ENCODE results near the gene CDH4.

Gene CDH4

GRCh38 chr20:61508301-61509096, 256.4 kb downstream of the CDH4 start:
- no peaks in the 10 kb centered on the region for H3K4me1 ChIP-seq (ENCODE audit: control insufficient read depth in 1 of 2, insufficient read depth in 2 of 2, low read length in 2 of 2)
- no peaks in the 10 kb centered on the region for H3K9me3 ChIP-seq (ENCODE audit: control insufficient read depth in 1 of 2, low read length in 2 of 2)
- H3K36me3 ChIP-seq (ENCODE audit: control insufficient read depth in 1 of 2, insufficient read depth in 2 of 2, low read length in 2 of 2) = no peaks in the 10 kb centered on the region
- H3K27me3 ChIP-seq (ENCODE audit: control insufficient read depth in 1 of 2, insufficient read depth in 2 of 2, low read length in 2 of 2) = no peaks in the 10 kb centered on the region
- no peak overlapping the region for H3K9ac ChIP-seq (ENCODE audit: low read depth in 1 of 2, low read length in 2 of 2)
- H3K4me3 ChIP-seq (ENCODE audit: low read depth in 1 of 2, low read length in 2 of 2) = no peak overlapping the region
- no peak overlapping the region for H3K27ac ChIP-seq (ENCODE audit: low read depth, low read length)

- Histone ChIP-seq H3K4me1 (ENCODE audit: control insufficient read depth in 1 of 2, insufficient read depth in 2 of 2, low read length in 2 of 2) (no peaks in the 10 kb centered on the region), H3K36me3 (ENCODE audit: control insufficient read depth in 1 of 2, insufficient read depth in 2 of 2, low read length in 2 of 2) (no peaks in the 10 kb centered on the region), H3K27me3 (ENCODE audit: control insufficient read depth in 1 of 2, insufficient read depth in 2 of 2, low read length in 2 of 2) (no peaks in the 10 kb centered on the region)
These were observed 258.8 kb downstream of the CDH4 start for GRCh38 chr20:61510778-61511330.

GRCh38 chr20:61512475-61512874, 260.4 kb downstream of the CDH4 start:
- Histone ChIP-seq H3K36me3 (ENCODE audit: control insufficient read depth in 1 of 2, insufficient read depth in 2 of 2, low read length in 2 of 2) (no peaks in the 10 kb centered on the region), H3K9ac (ENCODE audit: low read depth in 1 of 2, low read length in 2 of 2) (no peak overlapping the region), H3K27ac (ENCODE audit: low read depth, low read length) (no peak overlapping the region), H3K9me3 (ENCODE audit: control insufficient read depth in 1 of 2, low read length in 2 of 2) (no peaks in the 10 kb centered on the region), H3K4me3 (ENCODE audit: low read depth in 1 of 2, low read length in 2 of 2) (no peak overlapping the region), H3K27me3 (ENCODE audit: control insufficient read depth in 1 of 2, insufficient read depth in 2 of 2, low read length in 2 of 2) (no peaks in the 10 kb centered on the region), H3K4me1 (ENCODE audit: control insufficient read depth in 1 of 2, insufficient read depth in 2 of 2, low read length in 2 of 2) (no peaks in the 10 kb centered on the region)

More at GRCh38 chr20:61510778-61511330, 258.8 kb downstream of the CDH4 start:
- Histone ChIP-seq H3K27ac (ENCODE audit: low read depth, low read length) (no peak overlapping the region), H3K9ac (ENCODE audit: low read depth in 1 of 2, low read length in 2 of 2) (no peak overlapping the region), H3K9me3 (ENCODE audit: control insufficient read depth in 1 of 2, low read length in 2 of 2) (no peaks in the 10 kb centered on the region), H3K4me3 (ENCODE audit: low read depth in 1 of 2, low read length in 2 of 2) (no peak overlapping the region)

DNA sequence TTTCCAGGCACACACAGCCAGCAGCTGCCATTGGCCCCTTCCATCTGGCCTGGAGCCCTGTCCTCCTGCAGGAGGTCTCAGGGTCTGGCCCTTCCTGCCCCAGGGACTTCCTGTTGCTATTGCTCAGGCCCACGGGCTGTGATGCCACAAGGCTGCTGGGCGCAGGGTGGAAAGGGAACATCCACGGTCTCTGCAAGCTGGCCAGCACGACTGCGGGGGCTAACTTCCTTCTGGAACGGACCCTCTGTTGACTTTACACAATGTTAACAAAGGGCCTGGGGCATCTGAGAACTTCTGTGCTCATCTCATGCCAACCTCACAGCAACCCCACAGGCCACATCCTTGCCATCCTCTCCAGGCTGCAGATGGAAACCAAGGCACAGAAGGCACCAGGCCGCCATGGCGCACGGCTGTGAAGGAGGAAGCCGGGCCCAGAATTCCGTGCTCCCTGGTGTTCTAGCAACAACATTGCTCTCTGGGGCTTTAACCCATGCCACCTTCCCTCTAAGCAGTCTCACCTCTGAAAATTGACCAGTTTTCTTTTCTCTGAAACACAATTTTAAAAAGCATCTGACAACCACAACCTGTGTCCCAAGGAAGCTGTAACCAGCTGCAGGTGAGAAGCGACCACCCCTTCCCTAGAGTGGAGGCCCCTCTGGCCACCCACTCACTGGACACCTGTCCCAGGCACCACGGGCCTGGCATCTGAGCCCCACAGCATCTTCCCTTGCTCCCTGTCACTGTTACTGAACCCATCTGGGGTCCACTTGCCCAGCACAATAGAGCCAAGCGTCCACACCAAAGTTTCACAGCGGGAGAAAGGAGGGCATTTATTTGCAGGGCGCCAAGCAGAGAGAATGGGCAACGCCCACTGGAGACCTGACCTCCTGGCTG, 261.3 kb downstream of the CDH4 start:
- H3K9ac ChIP-seq (ENCODE audit: low read depth in 1 of 2, low read length in 2 of 2) = no peak overlapping the region
- no peaks in the 10 kb centered on the region for H3K36me3 ChIP-seq (ENCODE audit: control insufficient read depth in 1 of 2, insufficient read depth in 2 of 2, low read length in 2 of 2)
- no peaks in the 10 kb centered on the region for H3K27me3 ChIP-seq (ENCODE audit: control insufficient read depth in 1 of 2, insufficient read depth in 2 of 2, low read length in 2 of 2)
- peaks cover 0 to 4% of the 10 kb centered on the region in 2 donors for H3K9me3 ChIP-seq (ENCODE audit: control insufficient read depth in 1 of 2, low read length in 2 of 2)
- no peak overlapping the region for H3K4me3 ChIP-seq (ENCODE audit: low read depth in 1 of 2, low read length in 2 of 2)
- H3K4me1 ChIP-seq (ENCODE audit: control insufficient read depth in 1 of 2, insufficient read depth in 2 of 2, low read length in 2 of 2) = no peaks in the 10 kb centered on the region
- no peak overlapping the region for H3K27ac ChIP-seq (ENCODE audit: low read depth, low read length)

- Histone ChIP-seq H3K4me1 (ENCODE audit: control insufficient read depth in 1 of 2, insufficient read depth in 2 of 2, low read length in 2 of 2) (no peaks in the 10 kb centered on the region), H3K9ac (ENCODE audit: low read depth in 1 of 2, low read length in 2 of 2) (no peak overlapping the region), H3K4me3 (ENCODE audit: low read depth in 1 of 2, low read length in 2 of 2) (no peak overlapping the region), H3K9me3 (ENCODE audit: control insufficient read depth in 1 of 2, low read length in 2 of 2) (peaks cover 0 to 10% of the 10 kb centered on the region in 2 donors), H3K27ac (ENCODE audit: low read depth, low read length) (no peak overlapping the region), H3K36me3 (ENCODE audit: control insufficient read depth in 1 of 2, insufficient read depth in 2 of 2, low read length in 2 of 2) (no peaks in the 10 kb centered on the region), H3K27me3 (ENCODE audit: control insufficient read depth in 1 of 2, insufficient read depth in 2 of 2, low read length in 2 of 2) (no peaks in the 10 kb centered on the region)
These were observed 261.9 kb downstream of the CDH4 start for GRCh38 chr20:61514018-61514365.

DNA sequence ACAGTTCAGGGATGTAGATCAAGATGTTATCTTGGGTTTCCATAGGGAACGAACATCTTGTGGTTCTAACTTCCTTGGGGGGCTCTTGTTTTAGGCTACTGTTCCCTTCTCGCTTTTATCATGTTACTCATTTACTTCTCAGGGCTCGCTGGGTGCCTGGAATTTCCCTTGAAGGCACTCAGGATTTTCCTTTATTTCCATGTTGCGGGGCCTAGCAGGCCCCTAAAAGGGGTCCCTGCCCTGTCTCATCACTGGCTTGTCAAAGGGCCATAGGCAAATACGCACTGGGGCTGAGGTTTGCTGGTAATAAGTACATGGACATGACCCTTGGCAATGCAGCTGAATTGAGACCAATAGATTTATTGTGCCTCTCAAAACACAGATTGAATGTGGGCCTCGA, 262.3 kb downstream of the CDH4 start:
- H3K27me3 ChIP-seq (ENCODE audit: control insufficient read depth in 1 of 2, insufficient read depth in 2 of 2, low read length in 2 of 2) = no peaks in the 10 kb centered on the region
- no peak overlapping the region for H3K27ac ChIP-seq (ENCODE audit: low read depth, low read length)
- H3K4me3 ChIP-seq (ENCODE audit: low read depth in 1 of 2, low read length in 2 of 2) = no peak overlapping the region
- H3K9me3 ChIP-seq (ENCODE audit: control insufficient read depth in 1 of 2, low read length in 2 of 2) = peaks cover 0 to 10% of the 10 kb centered on the region in 2 donors
- no peaks in the 10 kb centered on the region for H3K4me1 ChIP-seq (ENCODE audit: control insufficient read depth in 1 of 2, insufficient read depth in 2 of 2, low read length in 2 of 2)
- H3K9ac ChIP-seq (ENCODE audit: low read depth in 1 of 2, low read length in 2 of 2) = no peak overlapping the region
- H3K36me3 ChIP-seq (ENCODE audit: control insufficient read depth in 1 of 2, insufficient read depth in 2 of 2, low read length in 2 of 2) = no peaks in the 10 kb centered on the region

DNA sequence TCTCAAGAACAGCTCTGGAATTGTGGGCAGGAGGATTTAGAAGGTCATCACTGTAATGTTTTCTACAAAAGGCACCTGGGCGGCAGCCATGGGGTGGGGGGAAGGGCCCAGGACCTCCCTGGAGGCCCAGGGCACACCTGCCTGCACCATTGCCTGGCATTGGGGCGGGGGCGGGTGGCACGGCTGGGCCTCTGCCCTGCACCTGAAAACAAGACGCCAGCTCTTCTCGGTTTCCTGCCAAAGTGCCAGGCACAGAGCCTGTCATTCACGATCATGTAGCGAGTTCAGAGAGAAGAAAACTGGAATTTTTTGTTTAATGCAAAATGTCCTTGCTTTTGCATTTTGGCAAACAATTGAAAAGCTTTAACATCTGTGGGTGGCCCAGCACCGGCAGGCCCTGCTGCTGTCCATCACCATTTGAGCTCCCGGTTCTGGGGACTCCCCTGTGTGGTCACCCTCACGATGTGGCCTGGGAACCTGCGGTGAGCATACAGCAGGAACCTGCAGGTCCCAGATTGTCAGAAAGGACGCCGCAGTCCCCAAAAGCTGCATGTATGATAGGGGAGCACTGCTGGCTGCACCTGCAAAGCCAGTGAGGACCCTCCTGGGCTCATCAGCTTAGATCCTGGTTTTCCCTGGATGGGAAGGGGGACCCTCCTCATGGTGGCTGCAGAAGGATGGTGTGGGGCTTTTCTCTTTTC, 262.9 kb downstream of the CDH4 start:
- Histone ChIP-seq H3K27me3 (ENCODE audit: control insufficient read depth in 1 of 2, insufficient read depth in 2 of 2, low read length in 2 of 2) (no peaks in the 10 kb centered on the region), H3K9me3 (ENCODE audit: control insufficient read depth in 1 of 2, low read length in 2 of 2) (peaks cover 0 to 10% of the 10 kb centered on the region in 2 donors), H3K27ac (ENCODE audit: low read depth, low read length) (no peak overlapping the region), H3K36me3 (ENCODE audit: control insufficient read depth in 1 of 2, insufficient read depth in 2 of 2, low read length in 2 of 2) (no peaks in the 10 kb centered on the region), H3K4me3 (ENCODE audit: low read depth in 1 of 2, low read length in 2 of 2) (no peak overlapping the region), H3K9ac (ENCODE audit: low read depth in 1 of 2, low read length in 2 of 2) (no peak overlapping the region), H3K4me1 (ENCODE audit: control insufficient read depth in 1 of 2, insufficient read depth in 2 of 2, low read length in 2 of 2) (no peaks in the 10 kb centered on the region)

DNA sequence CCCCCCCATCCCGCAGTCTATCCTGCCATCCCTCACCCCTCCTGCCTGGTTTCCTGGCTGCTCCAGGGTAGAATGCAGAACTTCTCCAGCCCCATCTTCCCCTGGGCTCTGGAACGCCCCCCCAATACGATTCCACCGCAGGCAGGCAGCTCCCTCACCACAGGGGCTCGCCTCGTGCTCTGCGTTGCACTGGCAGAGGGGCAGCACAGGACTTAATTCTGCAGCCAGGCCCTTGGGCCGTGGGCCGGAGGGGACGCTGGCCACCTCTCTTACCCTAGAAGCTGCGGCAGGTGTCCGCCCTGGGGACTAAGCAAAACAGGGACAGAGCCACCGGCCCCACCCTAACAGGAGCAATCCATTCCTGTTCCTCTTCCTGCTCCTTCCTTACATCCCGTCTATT, 263.9 kb downstream of the CDH4 start:
- Histone ChIP-seq H3K4me1 (ENCODE audit: control insufficient read depth in 1 of 2, insufficient read depth in 2 of 2, low read length in 2 of 2) (no peaks in the 10 kb centered on the region), H3K36me3 (ENCODE audit: control insufficient read depth in 1 of 2, insufficient read depth in 2 of 2, low read length in 2 of 2) (no peaks in the 10 kb centered on the region), H3K27me3 (ENCODE audit: control insufficient read depth in 1 of 2, insufficient read depth in 2 of 2, low read length in 2 of 2) (no peaks in the 10 kb centered on the region), H3K9me3 (ENCODE audit: control insufficient read depth in 1 of 2, low read length in 2 of 2) (peaks cover 0 to 10% of the 10 kb centered on the region in 2 donors), H3K9ac (ENCODE audit: low read depth in 1 of 2, low read length in 2 of 2) (no peak overlapping the region), H3K4me3 (ENCODE audit: low read depth in 1 of 2, low read length in 2 of 2) (no peak overlapping the region), H3K27ac (ENCODE audit: low read depth, low read length) (no peak overlapping the region)

DNA sequence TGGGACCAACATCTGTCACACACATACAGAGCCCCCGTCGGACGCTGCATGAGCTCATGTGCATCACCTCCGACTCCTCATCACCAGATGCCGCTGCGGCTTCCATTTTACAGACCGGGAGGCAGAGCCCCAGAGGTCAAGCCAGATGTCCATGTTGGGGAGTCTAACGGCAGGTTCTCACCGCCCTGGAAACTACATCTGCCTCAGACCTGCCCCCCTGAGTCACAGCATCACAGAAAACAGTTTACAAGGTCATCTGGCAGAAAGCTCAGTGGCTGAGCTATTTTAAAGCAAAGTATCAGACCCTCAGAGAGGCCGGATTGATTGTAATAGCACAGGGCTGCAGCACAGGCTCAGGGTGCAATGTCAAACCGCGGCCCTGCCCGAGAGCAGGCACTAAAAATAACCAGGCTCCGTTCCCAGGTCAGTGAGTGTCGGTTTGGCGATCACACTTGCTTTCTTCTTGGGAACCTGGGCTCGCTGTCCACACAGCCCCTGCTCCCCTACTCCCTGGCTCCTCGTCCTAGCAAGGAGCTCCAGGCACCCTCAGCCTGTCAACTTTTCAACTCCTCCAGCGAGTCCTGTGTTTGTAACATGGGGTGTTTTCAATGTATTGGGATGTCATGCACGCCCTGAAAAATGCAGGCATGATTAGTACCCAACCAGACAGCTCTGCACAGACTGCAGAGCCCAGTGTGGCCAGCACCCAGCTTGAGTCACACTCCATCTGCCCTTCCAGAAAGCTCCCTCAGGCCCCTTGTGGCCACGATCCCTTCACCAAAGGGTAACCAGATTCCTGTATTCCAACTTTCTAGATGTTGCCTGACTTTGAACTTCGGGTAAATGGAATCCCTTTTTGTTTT, 264.5 kb downstream of the CDH4 start:
- Histone ChIP-seq H3K27me3 (ENCODE audit: control insufficient read depth in 1 of 2, insufficient read depth in 2 of 2, low read length in 2 of 2) (no peaks in the 10 kb centered on the region), H3K9ac (ENCODE audit: low read depth in 1 of 2, low read length in 2 of 2) (no peak overlapping the region), H3K4me1 (ENCODE audit: control insufficient read depth in 1 of 2, insufficient read depth in 2 of 2, low read length in 2 of 2) (no peaks in the 10 kb centered on the region), H3K9me3 (ENCODE audit: control insufficient read depth in 1 of 2, low read length in 2 of 2) (peaks cover 0 to 10% of the 10 kb centered on the region in 2 donors), H3K27ac (ENCODE audit: low read depth, low read length) (no peak overlapping the region), H3K36me3 (ENCODE audit: control insufficient read depth in 1 of 2, insufficient read depth in 2 of 2, low read length in 2 of 2) (no peaks in the 10 kb centered on the region), H3K4me3 (ENCODE audit: low read depth in 1 of 2, low read length in 2 of 2) (no peak overlapping the region)
